Measurements from ENCODE around the gene C5. TPM values are rescaled to one million over a fixed set of nuclear protein-coding genes. Genes with fewer than 3 reads are reported as not detected.

Gene C5
- total RNA-seq, 2 experiments from 2014 or later, result 0.99 to 1.6 TPM

Other genes starting within 250 kb of the C5 start
- gene PSMD5, start 207.4 kb downstream of the C5 start, total RNA-seq, result 10 to 100 TPM; 62.1 to 63.5 TPM
- gene PHF19, start 173.1 kb downstream of the C5 start, total RNA-seq, result 100 to 1,000 TPM; 289 to 295 TPM
- 10 to 100 TPM; 80.6 to 85.0 TPM for gene TRAF1, start 123.5 kb downstream of the C5 start, total RNA-seq
- 10 to 100 TPM; 59.4 to 63.6 TPM for gene CNTRL, start 24.7 kb upstream of the C5 start, total RNA-seq
- gene RAB14, start 151.6 kb upstream of the C5 start, total RNA-seq, result 10 to 100 TPM; 61.1 to 64.2 TPM
- 1 to 10 TPM; 1.1 to 1.2 TPM for gene GSN, start 217.9 kb upstream of the C5 start, total RNA-seq